ENCODE measurements around the gene ZBTB20. TPM values are rescaled to one million over a fixed set of nuclear protein-coding genes. Genes with fewer than 3 reads are reported as not detected.
"Not testable (repeated sequence)": the region's sequence is repeated elsewhere in the genome, so short reads cannot be mapped to it uniquely, and the experiment has no call there.

Gene ZBTB20
- total RNA-seq: 1 to 10 TPM; 2.5 to 3.2 TPM

DNA sequence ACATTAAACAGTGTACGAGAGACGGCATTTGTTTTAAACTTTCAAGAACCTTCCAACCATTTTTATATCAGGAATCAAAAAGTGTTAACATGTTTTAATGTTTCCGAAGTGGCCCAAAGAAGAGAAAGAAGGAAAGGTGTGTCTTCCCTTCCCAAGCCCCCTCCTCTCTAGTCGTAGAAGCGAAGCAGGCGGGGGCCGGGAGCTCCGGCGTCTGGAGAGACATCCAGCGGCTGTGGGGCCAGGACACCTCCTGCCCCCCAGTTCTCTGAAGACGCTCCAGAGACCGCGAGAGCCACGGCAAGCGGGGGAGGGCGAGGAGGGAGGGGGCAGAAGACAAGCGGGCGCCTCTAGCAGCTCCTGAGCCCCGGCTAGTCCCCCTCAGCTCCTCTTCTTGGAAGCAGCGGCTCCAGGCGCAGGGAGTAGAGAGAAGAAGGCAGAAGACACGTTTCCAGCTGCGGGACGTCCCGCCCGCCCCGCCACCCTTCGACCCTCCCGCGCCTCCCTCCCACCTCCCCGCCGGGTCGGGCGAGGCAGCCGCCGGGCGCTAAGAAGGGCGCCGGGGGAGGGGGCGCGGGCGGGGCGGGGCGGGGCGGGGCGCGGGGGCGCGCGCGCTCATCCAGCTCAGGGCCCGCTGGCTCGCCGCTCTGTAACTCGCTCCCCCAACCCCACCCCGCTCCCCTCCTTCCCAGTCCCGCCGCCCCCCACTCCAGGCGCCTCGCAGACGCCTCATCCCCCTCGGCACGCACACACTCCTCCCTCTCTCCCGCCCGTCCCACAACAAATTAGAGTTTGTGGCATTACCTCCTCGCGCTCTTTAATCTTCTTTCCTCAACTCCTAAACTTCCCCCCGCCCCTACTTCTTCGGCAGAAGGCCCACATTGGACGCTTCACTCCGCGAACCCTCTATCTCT lies at the start of gene ZBTB20:
Gene ZBTB20, minus strand, starts transcription at position 871 of the 911 bp plus-strand sequence.
- ChIA-PET POLR2A (interaction anchor here (0.7 to 1.5 kb wide), 7 partner anchors 17 to 638 kb away, joined by 3 to 7 read pairs (median 4); no protein-coding TSS in a partner anchor), CTCF (interaction anchor here (0.7 to 1.7 kb wide), 5 partner anchors 18 to 637 kb away, joined by 3 to 5 read pairs (median 3); no protein-coding TSS in a partner anchor)

GRCh38 chr3:115194476-115194875 lies 47.4 kb upstream of the ZBTB20 start:
- ChIA-PET CTCF (no interaction called here), POLR2A (no interaction called here)

DNA sequence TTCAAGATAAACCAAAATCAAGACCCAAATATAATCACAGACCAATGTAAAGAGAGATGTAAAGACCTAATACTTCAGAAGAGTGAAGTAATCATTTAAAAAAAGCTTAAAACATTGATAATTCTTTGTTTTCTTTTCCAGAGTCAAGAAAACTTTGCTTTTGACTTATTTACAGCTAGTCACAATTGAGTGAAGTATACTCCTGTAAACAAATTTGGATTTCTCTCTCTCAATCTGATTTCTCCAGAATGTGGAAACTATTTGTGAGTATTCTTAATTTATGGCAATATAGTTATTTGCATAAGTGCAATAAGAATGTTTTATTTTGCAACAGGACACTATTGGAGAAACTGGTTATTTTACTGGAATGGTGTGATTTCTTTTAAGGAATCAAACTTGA lies 43.7 kb upstream of the ZBTB20 start:
- POLR2A ChIA-PET: no interaction called here
- CTCF ChIA-PET: no interaction called here

DNA sequence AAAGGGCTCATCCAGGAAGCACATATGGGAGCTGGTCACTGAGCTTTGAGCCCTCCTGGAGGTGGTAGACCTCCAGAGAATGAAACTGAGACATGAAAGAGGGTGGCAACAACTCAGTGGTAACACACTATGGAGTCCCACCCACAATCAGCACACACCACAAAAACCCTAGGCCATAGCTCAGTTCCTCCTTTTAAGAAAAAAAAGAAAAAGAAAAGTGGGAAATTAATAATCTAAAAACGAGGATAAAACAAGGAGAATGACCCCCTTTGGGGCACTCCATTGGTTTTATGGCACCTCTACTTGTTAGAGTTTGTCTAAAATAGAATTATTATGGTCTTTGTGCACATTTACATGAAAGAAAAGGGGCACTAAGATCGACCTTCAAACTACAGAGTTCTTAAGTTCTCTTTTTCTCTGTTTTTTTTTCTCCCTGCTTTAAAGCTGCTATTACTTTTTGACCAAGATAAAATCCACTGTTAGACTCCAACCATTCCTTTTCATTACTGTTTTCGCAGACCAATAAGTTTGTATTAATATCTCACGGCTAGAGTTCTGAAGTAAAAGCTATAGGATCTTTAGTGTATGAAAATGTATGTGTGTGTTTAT lies 40.2 kb upstream of the ZBTB20 start:
- ChIA-PET CTCF (interaction anchor here (1.1 kb wide), 1 partner anchor 26 kb away, joined by 3 read pairs; no protein-coding TSS in a partner anchor), POLR2A (no interaction called here)

DNA sequence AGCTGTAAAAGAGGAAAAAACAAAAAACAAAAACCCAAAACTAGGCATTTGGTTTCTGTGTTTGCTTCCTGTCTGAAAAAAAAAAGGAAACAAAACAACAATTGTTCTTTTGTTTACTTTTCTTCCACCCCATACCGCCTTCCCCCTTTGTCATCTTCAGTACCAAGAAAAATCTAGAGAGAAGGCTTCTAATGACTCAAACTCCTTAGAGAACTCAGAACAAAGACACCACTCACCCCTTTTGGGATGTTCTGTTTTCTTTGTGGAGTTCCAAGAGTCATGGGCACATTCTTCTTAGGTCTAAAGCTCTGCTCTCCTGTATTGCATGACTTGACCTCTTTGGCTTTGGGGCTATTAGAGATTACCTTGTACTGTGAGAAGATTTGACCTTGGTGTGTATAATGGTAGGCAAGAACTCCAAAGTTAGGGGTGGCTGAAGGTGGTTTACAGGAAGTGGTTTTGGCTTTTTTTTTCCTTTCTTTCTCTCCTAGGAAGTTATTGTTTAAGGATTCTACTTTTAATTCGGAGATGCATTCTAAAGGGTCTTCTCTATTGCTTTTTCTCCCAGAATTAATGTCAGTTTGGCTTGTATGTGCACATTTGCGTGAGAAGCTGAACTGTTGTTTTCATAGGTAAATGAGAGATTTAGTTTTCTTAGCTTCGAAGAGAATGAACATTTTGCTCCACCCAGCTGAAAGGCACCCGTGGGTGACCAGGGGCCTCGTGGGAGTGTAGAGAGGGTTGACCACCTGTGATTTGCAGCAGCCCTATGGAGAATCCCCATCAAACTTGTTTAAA lies 39.5 kb upstream of the ZBTB20 start:
- ChIA-PET CTCF (no interaction called here), POLR2A (no interaction called here)

- CTCF ChIA-PET, POLR2A ChIA-PET: not testable (repeated sequence)
Measured at GRCh38 chr3:115184859-115185572, 37.9 kb upstream of the ZBTB20 start.

GRCh38 chr3:115178930-115179329 lies 31.8 kb upstream of the ZBTB20 start:
- POLR2A ChIA-PET, CTCF ChIA-PET: not testable (repeated sequence)

DNA sequence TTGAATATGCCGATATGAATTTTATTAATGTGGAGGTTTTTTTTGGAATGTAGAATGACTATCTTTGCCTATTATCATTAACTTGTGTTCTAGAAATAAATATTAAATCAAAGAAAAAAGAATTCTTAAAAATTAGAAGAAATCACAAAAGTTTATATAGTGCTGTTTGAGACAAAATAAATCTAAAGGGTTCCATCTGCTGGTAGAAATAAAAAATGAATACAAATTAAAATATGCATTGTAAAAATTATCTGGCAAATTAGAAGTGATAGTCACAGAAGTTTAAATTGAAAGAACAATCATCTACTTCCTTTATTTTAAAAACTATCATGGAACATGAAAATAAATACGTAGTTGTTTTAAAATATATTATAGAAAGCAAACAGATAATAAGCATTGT lies 22.7 kb upstream of the ZBTB20 start:
- ChIA-PET CTCF (no interaction called here), POLR2A (no interaction called here)

DNA sequence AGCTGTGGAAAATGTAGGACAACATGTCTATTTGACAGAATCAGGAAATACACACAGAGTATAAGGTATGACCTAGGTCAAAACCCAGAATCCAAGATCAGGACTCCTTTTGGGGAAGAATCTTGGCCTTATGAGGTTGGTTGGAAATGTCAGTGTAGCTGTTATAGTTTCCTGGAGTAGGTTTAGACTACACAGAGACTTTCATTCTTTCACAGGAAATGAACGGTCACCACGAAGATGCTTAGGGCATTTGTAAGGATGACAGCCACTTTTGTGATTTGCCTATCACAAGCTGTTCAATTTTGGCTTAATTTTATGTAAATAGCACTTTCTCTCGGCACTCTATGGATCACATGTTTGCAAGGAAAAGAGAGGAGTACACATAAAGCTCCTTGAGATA lies 18.6 kb upstream of the ZBTB20 start:
- ChIA-PET POLR2A (interaction anchor here (1.1 to 1.4 kb wide), 2 partner anchors 17 to 19 kb away, joined by 3 to 7 read pairs; partner anchors contain the start of gene ZBTB20), CTCF (interaction anchor here (1.3 to 1.9 kb wide), 2 partner anchors 19 to 74 kb away, joined by 4 read pairs; partner anchors contain the start of gene ZBTB20)

DNA sequence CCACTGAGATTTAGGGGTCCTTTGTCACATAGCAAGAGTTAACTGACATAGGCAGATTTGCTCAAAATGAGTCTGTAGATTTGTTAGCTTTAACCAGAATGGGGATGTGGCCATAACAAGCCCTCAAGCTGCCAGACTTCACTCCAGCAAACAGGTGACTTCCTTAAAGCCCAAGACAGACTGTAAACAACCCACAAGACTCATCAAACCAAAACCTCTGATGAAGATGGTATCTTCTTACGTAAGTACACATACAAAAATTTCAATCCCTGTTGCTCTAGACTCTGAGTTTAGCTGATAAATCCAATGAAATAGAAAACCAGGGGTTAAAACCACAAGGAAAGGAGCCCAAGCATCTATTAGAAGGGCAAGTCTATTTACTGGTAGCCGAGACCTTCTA lies 18.2 kb upstream of the ZBTB20 start:
- ChIA-PET POLR2A (interaction anchor here (1.1 to 1.4 kb wide), 2 partner anchors 16 to 18 kb away, joined by 3 to 7 read pairs; partner anchors contain the start of gene ZBTB20), CTCF (interaction anchor here (1.0 to 1.9 kb wide), 3 partner anchors 18 to 74 kb away, joined by 3 to 4 read pairs (median 4); partner anchors contain the start of gene ZBTB20)

DNA sequence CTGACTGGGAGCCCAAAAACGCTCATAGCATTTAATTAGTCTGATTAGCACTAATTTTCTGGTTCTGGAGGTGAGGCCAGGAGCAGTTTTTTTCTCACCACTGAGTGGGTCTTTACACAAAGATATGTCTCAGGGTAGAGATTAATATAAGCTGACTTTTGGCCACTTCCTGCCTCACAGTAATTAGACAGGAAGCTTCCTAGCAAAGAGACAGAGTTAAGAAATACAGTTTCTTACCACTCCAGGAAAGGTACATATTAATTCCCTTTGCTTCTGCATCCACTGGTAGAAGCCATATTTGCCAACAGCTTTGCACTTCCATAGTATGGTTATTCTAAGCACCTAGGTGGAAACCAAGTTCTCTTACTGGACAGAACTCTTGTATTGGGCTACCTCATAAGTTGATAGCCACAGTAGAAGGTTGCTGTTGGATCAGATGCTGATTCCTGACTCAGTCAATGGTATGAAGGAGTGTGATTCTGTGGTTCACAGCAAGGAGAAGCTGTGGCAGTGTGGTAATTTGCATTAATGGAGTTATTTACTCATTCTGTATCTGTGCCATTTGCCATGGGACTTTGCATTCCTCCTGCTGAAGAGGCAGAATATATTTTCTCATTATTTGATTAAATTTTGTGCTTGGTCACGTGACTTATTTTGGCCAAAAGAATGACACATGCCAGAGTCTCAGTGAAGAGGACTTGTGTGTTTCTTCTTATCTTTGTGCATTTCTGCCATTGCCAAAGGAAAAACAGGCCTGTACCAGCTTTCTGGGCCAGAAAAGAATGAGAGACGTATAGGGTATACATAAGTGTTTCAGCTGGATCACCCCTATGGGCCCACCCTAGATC lies 17.5 kb upstream of the ZBTB20 start:
- ChIA-PET CTCF (interaction anchor here (1.0 to 1.9 kb wide), 3 partner anchors 18 to 73 kb away, joined by 3 to 4 read pairs (median 4); partner anchors contain the start of gene ZBTB20), POLR2A (interaction anchor here (1.1 to 1.4 kb wide), 3 partner anchors 15 to 18 kb away, joined by 3 to 7 read pairs (median 5); partner anchors contain the start of gene ZBTB20)

DNA sequence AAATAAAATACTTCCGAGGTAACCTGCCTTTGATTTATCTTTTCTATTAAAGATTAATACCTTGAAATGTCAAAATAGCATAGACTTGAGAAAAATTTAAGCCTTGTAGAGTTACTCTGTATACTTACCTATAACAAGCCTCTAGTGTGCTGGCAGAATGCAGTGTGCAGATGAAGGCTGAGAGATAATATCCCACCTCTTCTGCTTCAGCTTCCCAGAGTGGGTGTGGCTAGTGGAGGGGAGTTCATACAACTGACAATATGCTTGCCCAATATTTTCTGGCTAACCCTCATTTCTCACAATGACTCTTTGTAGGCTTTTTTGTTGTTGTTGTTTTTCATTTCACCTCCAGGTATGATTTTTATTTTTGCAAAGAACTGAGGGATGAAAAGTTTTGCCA lies 15.7 kb upstream of the ZBTB20 start:
- POLR2A ChIA-PET: no interaction called here
- CTCF ChIA-PET: no interaction called here

DNA sequence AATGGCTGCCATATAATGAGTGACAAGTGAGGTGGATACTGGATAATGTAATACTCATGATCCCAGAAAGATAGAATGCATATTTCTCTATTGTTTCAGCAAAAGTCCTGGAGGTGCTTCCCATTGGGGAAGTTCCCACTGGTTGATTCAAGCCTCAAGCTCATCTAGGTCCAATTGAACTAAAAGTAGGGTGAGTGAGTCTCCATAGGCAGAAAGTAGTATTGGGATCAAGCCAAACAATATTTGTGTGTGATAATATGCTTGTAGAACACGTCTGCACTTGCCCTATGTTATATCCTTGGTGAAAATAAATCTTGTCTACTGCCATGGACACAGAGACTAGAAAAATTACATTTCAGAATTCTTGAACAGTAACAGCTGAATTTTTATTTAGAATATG lies 14.8 kb upstream of the ZBTB20 start:
- POLR2A ChIA-PET: no interaction called here

GRCh38 chr3:115161168-115161834 lies 14.2 kb upstream of the ZBTB20 start:
- POLR2A ChIA-PET: no interaction called here
- CTCF ChIA-PET: no interaction called here

More for the DNA sequence above, 14.8 kb upstream of the ZBTB20 start:
- CTCF ChIA-PET: interaction anchor here (0.6 kb wide), 1 partner anchor 1324 kb away, joined by 3 read pairs; no protein-coding TSS in a partner anchor

DNA sequence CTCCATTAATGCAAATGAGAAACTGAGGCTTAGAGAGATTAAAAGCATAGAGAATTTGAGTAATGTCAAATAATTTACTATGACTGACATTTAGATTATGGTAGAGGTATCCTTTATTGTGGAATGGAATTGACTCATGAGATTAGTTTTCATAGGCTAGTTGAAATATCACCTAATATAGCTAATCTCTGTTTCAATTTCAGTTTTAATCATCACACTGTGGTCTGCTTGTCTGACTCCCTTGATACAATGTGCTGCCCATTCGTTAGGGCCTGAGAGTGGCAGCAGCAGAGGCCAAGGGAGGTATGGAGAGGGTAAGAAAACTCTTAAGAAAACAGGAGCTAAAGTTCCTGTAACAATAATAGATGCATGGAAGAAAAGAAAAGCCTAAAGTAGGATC lies 13.2 kb upstream of the ZBTB20 start:
- CTCF ChIA-PET: interaction anchor here (0.6 kb wide), 1 partner anchor 718 kb away, joined by 3 read pairs; no protein-coding TSS in a partner anchor
- POLR2A ChIA-PET: interaction anchor here (0.6 kb wide), 1 partner anchor 12 kb away, joined by 3 read pairs; no protein-coding TSS in a partner anchor

- CTCF ChIA-PET: interaction anchor here (0.5 kb wide), 1 partner anchor 10 kb away, joined by 3 read pairs; no protein-coding TSS in a partner anchor
Measured at GRCh38 chr3:115156046-115156654, 9.1 kb upstream of the ZBTB20 start.

GRCh38 chr3:115154611-115155010 lies 7.5 kb upstream of the ZBTB20 start:
- POLR2A ChIA-PET: no interaction called here
- CTCF ChIA-PET: interaction anchor here (1.1 kb wide), 1 partner anchor 102 kb away, joined by 3 read pairs; no protein-coding TSS in a partner anchor

More at GRCh38 chr3:115156046-115156654, 9.1 kb upstream of the ZBTB20 start:
- POLR2A ChIA-PET: no interaction called here

Measured in activated CD8-positive, alpha-beta memory T cell treated with anti-CD3 and anti-CD28 coated beads for 36 hours (primary cell).